HepG2 (cell line): ENCODE results near the gene MT1G. TPM values are rescaled to one million over a fixed set of nuclear protein-coding genes. Genes with fewer than 3 reads are reported as not detected.

ENCODE experiments used
- ATAC-seq: fragments of 200-7000 bp; cut with Tn5 transposase; 3 replicates; pipeline ENCODE4 v1.9.1; 2020; ENCODE audit warnings: mild to moderate bottlenecking, moderate library complexity
- BruUV-seq: library from RNA; stranded (reverse); fragments of 400-500 nt; replicated peaks from 2 replicates; lab custom pipeline; 2021; lab: Mats Ljungman, UMichigan
- CTCF ChIA-PET: fragments of 300-600 bp; formaldehyde crosslinking; extraction: SDS; loops from one replicate; lab custom pipeline; 2021; ENCODE audit warnings: low total read pairs, inconsistent platforms, low intra/inter-chr PET ratio; lab: Yijun Ruan, JAX
- POLR2A ChIA-PET: fragments of 350-600 bp; sonication (Branson Sonifier 250); formaldehyde crosslinking; loops from one replicate; lab custom pipeline; 2020; ENCODE audit warnings: antibody characterized with exemption, inconsistent platforms; lab: Yijun Ruan, JAX
- DNase-seq: peaks from one replicate; pipeline ENCODE4 v3.0.0-alpha.2; 2015; ENCODE audit warnings: low spot score
- FAIRE-seq: peaks from 3 replicates; lab custom pipeline; 2011; peaks lifted over from hg19 to GRCh38; lab: Jason Lieb, UNC
- H2AFZ ChIP-seq: one replicate; pipeline ENCODE4 v1.6.1; 2011; ENCODE audit warnings: low read length, inconsistent platforms
- H3K27ac ChIP-seq: fragments of 300-600 bp; 3 replicates; pipeline ENCODE4 v1.8.0; 2011; ENCODE audit warnings: mixed run types, mild to moderate bottlenecking, mixed read lengths, low read length, inconsistent platforms; ENCODE audit not compliant: insufficient read depth; ENCODE audit errors: extremely low read length
- H3K27me3 ChIP-seq, 2 experiments: fragments of 200-600 bp in 1 of 2; 2 replicates in 1 of 2; 3 replicates in 1 of 2; pipeline versions ENCODE4 v1.6.0 to v1.8.0; 2011; ENCODE audit warnings: low read length in 2 of 2, mild to moderate bottlenecking in 2 of 2, moderate library complexity in 2 of 2, inconsistent platforms in 1 of 2; ENCODE audit not compliant: insufficient read depth in 2 of 2, control insufficient read depth in 1 of 2
- H3K36me3 ChIP-seq, 2 experiments: fragments of 200-600 bp in 1 of 2; replicated peaks in 1 of 2; 2 replicates in 1 of 2; 3 replicates in 1 of 2; pipeline versions ENCODE4 v1.5.1 to v1.8.0; 2011; ENCODE audit warnings: low read length in 2 of 2, inconsistent platforms in 1 of 2; ENCODE audit not compliant: insufficient read depth in 2 of 2, control insufficient read depth in 1 of 2
- H3K4me1 ChIP-seq: 2 replicates; pipeline ENCODE4 v1.5.1; 2012; ENCODE audit warnings: low read length, inconsistent platforms; ENCODE audit not compliant: insufficient read depth
- H3K4me2 ChIP-seq: 2 replicates; pipeline ENCODE4 v1.6.0; 2011; ENCODE audit warnings: low read depth, low read length, inconsistent platforms
- H3K4me3 ChIP-seq, 3 experiments: fragments of 200-600 bp in 1 of 3; sonication (generic), shearing (Covaris generic) in 1 of 3; replicated peaks in 1 of 3; 2 replicates each; pipeline ENCODE4 v1.5.1; 2011 to 2016; ENCODE audit warnings: low read length in 3 of 3, inconsistent platforms in 2 of 3, low read depth in 2 of 3, mild to moderate bottlenecking in 2 of 3, control low read depth in 1 of 3, mixed read lengths in 1 of 3; ENCODE audit not compliant: insufficient read depth in 1 of 3
- H3K79me2 ChIP-seq: one replicate; pipeline ENCODE4 v1.6.1; 2011; ENCODE audit warnings: low read length, inconsistent platforms; ENCODE audit not compliant: insufficient read depth
- H3K9ac ChIP-seq: 2 replicates; pipeline ENCODE4 v1.6.0; 2011; ENCODE audit warnings: mild to moderate bottlenecking, low read depth, low read length, inconsistent platforms; ENCODE audit not compliant: insufficient read depth
- H3K9me3 ChIP-seq: 2 replicates; pipeline ENCODE4 v1.5.1; 2012; ENCODE audit warnings: mild to moderate bottlenecking, low read length
- H4K20me1 ChIP-seq: 2 replicates; pipeline ENCODE4 v1.6.0; 2011; ENCODE audit warnings: inconsistent platforms, mild to moderate bottlenecking, low read length, moderate library complexity; ENCODE audit not compliant: insufficient read depth
- BCL6 ChIP-seq: IDR thresholded peaks from 2 replicates; pipeline ENCODE4 v1.6.1; 2016; ENCODE audit warnings: missing genetic modification reagents, missing compliant biosample characterization
- MAFF ChIP-seq: IDR thresholded peaks from 2 replicates; pipeline ENCODE4 v1.6.1; 2011; ENCODE audit warnings: low read depth, low read length, improper control_type of control experiment
- MAFG ChIP-seq: sonication (generic); formaldehyde crosslinking; IDR thresholded peaks from 2 replicates; pipeline ENCODE4 v1.5.1; 2020; ENCODE audit warnings: mild to moderate bottlenecking, missing genetic modification reagents
- MAFK ChIP-seq, 2 experiments: IDR thresholded peaks in 1 of 2; conservative IDR thresholded peaks in 1 of 2; 2 replicates each; pipeline ENCODE4 v1.6.1; 2011; ENCODE audit warnings: improper control_type of control experiment in 2 of 2, low read length in 2 of 2
- ZNF850 ChIP-seq: sonication (generic); formaldehyde crosslinking; conservative IDR thresholded peaks from 2 replicates; pipeline ENCODE4 v1.9.0; 2021; ENCODE audit warnings: mild to moderate bottlenecking, missing genetic modification reagents
- WGBS: methylation state at CpG from one replicate; pipeline ENCODE4 v1.1.6; 2017; ENCODE audit warnings: low lambda C conversion rate; 5-methylcytosine and 5-hydroxymethylcytosine counted together
- in situ Hi-C: cut with HindIII; loops from 2 replicates; pipeline ENCODE4 v1.10.0; 2017; ENCODE audit warnings: low pct_unique_long_range_greater_than_20kb; ENCODE audit not compliant: extremely low pct_ligation_motif_present
- intact Hi-C: fragments of 100-400 bp; cut with micrococcal nuclease; formaldehyde crosslinking; loops from one replicate; pipeline ENCODE4 v1.10.0; 2022; ENCODE audit not compliant: unreplicated experiment
- polyA plus RNA-seq, 8 experiments: library from polyadenylated mRNA; depleted of rRNA in 3 of 8; stranded (reverse) in 7 of 8; unstranded in 1 of 8; fragments of >200 nt; fragmentation: Illumina TruSeq in 4 of 8; extraction: Trizol in 4 of 8; gene quantifications; 2 replicates each; pipeline versions ENCODE4 v1.2.1 to v1.2.3, GENCODE V29; 2011 to 2016; ENCODE audit warnings: low read depth in 4 of 8, missing spikeins in 1 of 8, mixed read lengths in 1 of 8; ENCODE audit not compliant: insufficient read depth in 1 of 8
- total RNA-seq, 5 experiments: library from RNA; depleted of rRNA; stranded (reverse); fragments of >200 nt; fragmentation: Illumina TruSeq; extraction: Trizol; gene quantifications; 2 replicates each; pipeline ENCODE4 v1.2.3, GENCODE V29; 2016; ENCODE audit warnings: low read depth in 1 of 5
- TF ChIP-seq, protein P1 (sequence below): IDR thresholded peaks from 2 replicates; pipeline ENCODE4 v1.6.1; 2016; ENCODE audit warnings: mild to moderate bottlenecking, missing biosample characterization, missing genetic modification reagents
- TF ChIP-seq, protein P2 (sequence below): sonication (generic); formaldehyde crosslinking; IDR thresholded peaks from 2 replicates; pipeline ENCODE4 v1.4.0; 2020; ENCODE audit warnings: mild to moderate bottlenecking, missing genetic modification reagents

The MT1G gene
- total and polyA plus RNA-seq, 2 of the 13 experiments (the other 11 are each of a cell fraction or from before 2014, with no cell fraction given) = 3.6 to 377 TPM

DNA sequence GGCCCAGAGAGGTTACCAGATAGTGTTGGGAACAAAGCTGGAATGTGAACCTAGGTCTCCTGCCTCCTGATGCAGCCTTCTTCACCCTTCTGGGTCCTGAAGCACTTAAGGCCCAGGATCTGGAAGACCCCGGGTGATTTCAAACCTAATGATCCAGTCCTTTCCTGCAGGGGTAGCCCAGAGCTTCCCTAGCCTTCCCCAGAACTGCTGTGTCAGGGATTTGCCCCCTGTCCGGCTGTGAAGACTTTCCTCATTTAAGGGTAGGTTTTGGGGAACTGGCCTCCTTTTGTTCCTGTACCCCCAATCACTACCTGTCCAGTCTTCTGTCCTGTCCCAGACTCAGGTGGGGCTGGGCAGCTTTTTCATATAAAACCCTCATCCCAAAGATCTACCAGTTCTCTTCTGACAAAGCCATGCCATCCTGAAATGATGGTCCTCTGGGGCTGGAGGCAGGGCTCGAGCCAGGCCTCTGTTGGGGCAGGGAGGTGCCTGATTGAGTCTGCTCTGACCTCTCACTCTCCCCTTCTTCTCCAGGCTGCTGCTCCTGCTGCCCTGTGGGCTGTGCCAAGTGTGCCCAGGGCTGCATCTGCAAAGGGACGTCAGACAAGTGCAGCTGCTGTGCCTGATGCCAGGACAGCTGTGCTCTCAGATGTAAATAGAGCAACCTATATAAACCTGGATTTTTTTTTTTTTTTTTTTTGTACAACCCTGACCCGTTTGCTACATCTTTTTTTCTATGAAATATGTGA, 15.7 kb upstream of the MT1G start:
- intact Hi-C loops = no loop called here
- Histone ChIP-seq H3K79me2 (no peaks in the 10 kb centered on the region), H3K4me3 (peak overlapping the region; percentile 62 to 83 (median 78); a peak in 4 of 6 replicates), H3K4me1 (peaks cover 47% of the 10 kb centered on the region), H3K4me2 (peak overlapping the region; percentile 100), H4K20me1 (no peaks in the 10 kb centered on the region), H3K9me3 (peaks cover 10% of the 10 kb centered on the region), H2AFZ (no peak overlapping the region), H3K36me3 (no peaks in the 10 kb centered on the region), H3K9ac (no peak overlapping the region), H3K27ac (no peak overlapping the region), H3K27me3 (peaks cover 0 to 6% of the 10 kb centered on the region in 2 experiments; a peak in 1 of 5 replicates)
- ATAC-seq = no peak
- in situ Hi-C loops = no loop called here
- TF ChIP-seq MAFK (conservative IDR thresholded peaks at IDR 0.05 in 1 of 2, IDR thresholded peaks at IDR 0.05 in 1 of 2; ENCODE audit: low read length in 2 of 2) (peak; percentile 95 to 96), ZNF850 (CRISPR knock-in tag) (no peak), MAFG (CRISPR knock-in tag) (peak; percentile 71; the same call in 1 of the 2 replicates), MAFF (peak; percentile 93), BCL6 (no peak)
- TF ChIP-seq, protein P1, sequence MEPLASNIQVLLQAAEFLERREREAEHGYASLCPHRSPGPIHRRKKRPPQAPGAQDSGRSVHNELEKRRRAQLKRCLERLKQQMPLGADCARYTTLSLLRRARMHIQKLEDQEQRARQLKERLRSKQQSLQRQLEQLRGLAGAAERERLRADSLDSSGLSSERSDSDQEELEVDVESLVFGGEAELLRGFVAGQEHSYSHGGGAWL = no peak
- TF ChIP-seq, protein P2, sequence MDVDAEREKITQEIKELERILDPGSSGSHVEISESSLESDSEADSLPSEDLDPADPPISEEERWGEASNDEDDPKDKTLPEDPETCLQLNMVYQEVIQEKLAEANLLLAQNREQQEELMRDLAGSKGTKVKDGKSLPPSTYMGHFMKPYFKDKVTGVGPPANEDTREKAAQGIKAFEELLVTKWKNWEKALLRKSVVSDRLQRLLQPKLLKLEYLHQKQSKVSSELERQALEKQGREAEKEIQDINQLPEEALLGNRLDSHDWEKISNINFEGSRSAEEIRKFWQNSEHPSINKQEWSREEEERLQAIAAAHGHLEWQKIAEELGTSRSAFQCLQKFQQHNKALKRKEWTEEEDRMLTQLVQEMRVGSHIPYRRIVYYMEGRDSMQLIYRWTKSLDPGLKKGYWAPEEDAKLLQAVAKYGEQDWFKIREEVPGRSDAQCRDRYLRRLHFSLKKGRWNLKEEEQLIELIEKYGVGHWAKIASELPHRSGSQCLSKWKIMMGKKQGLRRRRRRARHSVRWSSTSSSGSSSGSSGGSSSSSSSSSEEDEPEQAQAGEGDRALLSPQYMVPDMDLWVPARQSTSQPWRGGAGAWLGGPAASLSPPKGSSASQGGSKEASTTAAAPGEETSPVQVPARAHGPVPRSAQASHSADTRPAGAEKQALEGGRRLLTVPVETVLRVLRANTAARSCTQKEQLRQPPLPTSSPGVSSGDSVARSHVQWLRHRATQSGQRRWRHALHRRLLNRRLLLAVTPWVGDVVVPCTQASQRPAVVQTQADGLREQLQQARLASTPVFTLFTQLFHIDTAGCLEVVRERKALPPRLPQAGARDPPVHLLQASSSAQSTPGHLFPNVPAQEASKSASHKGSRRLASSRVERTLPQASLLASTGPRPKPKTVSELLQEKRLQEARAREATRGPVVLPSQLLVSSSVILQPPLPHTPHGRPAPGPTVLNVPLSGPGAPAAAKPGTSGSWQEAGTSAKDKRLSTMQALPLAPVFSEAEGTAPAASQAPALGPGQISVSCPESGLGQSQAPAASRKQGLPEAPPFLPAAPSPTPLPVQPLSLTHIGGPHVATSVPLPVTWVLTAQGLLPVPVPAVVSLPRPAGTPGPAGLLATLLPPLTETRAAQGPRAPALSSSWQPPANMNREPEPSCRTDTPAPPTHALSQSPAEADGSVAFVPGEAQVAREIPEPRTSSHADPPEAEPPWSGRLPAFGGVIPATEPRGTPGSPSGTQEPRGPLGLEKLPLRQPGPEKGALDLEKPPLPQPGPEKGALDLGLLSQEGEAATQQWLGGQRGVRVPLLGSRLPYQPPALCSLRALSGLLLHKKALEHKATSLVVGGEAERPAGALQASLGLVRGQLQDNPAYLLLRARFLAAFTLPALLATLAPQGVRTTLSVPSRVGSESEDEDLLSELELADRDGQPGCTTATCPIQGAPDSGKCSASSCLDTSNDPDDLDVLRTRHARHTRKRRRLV (CRISPR knock-in tag) = no peak
- no TSS peak for BruUV-seq
- ChIA-PET CTCF (no interaction called here), POLR2A (interaction anchor here (0.8 to 2.3 kb wide), 6 partner anchors 18 to 77 kb away, joined by 3 to 15 read pairs (median 4); partner anchors contain the start of genes MT1E, MT2A and NUP93)
- no peak for FAIRE-seq
- 91% methylated on average over 5 of the region's 5 CpGs for WGBS
- no peak for DNase-seq
